ENCODE measurements around the gene RTEL1.
"Not testable (repeated sequence)": the region's sequence is repeated elsewhere in the genome, so short reads cannot be mapped to it uniquely, and the experiment has no call there.

The RTEL1 gene

DNA sequence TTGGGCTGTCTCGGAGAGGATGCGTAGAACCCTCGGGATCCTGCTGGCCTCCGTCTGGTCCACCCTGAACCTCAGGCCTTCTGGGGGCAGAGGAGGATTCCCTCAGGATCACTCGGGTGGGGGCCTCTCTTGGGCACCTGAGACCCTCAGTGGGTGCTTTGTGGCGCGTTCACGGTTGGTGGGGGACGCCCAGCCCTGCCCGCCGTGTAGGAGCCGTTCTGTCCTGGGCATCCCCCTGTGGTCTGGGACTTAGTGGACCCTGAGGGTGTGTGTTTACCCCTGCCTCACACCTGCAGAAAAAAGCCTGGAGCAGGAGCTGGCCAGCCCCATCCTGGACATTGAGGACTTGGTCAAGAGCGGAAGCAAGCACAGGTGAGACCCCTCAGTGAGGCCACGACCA is 7.6 kb downstream of the RTEL1 start:
- in situ Hi-C loops (cut with HindIII; ENCODE audit: low sequenced_read_pairs): loop anchor here (10.0 kb wide), 1 partner anchor 131 kb away; the partner anchor contains the start of gene PTK6
- no peak for TF ChIP-seq CTCF (IDR thresholded peaks at IDR 0.05; ENCODE audit: low read depth, low read length, missing control alignments)
- no peak overlapping the region for H3K4me3 ChIP-seq (ENCODE audit: low read depth, low read length)
- DNase-seq (ENCODE audit: low read depth): no peak

GRCh38 chr20:63667858-63668257 is 9.7 kb downstream of the RTEL1 start:
- in situ Hi-C loops (cut with HindIII; ENCODE audit: low sequenced_read_pairs): loop anchor here (10.0 kb wide), 1 partner anchor 133 kb away; the partner anchor contains the start of gene PTK6

DNA sequence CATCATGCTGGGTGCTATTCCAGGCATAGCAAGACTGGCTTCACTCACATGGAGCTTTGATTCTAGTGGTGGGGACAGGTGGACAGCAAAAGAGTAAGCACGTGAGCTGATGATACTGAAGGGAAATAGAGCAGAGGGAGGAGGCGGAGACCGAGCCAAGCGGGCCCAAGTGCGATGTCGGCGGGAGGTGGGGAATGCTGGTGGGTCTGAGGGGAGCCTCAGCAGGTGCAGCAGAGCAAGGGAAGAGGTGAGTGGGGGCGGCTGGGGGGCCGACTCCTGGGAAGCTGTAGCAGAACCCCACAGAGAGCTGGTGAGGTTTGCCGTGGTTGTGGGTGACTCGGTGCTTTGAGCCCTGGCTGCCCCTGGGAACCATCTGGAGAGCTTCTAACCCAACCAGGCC is 10.2 kb downstream of the RTEL1 start:
- no peak for TF ChIP-seq CTCF (IDR thresholded peaks at IDR 0.05; ENCODE audit: low read depth, low read length, missing control alignments)
- no peak for DNase-seq (ENCODE audit: low read depth)
- no peak overlapping the region for H3K4me3 ChIP-seq (ENCODE audit: low read depth, low read length)
- in situ Hi-C loops (cut with HindIII; ENCODE audit: low sequenced_read_pairs): loop anchor here (10.0 kb wide), 1 partner anchor 134 kb away; the partner anchor contains the start of gene PTK6

More at GRCh38 chr20:63667858-63668257, 9.7 kb downstream of the RTEL1 start:
- no peak for DNase-seq (ENCODE audit: low read depth)
- no peak for TF ChIP-seq CTCF (IDR thresholded peaks at IDR 0.05; ENCODE audit: low read depth, low read length, missing control alignments)
- H3K4me3 ChIP-seq (ENCODE audit: low read depth, low read length): no peak overlapping the region

GRCh38 chr20:63671695-63672094 is 13.6 kb downstream of the RTEL1 start:
- DNase-seq (ENCODE audit: low read depth); in situ Hi-C loops (cut with HindIII; ENCODE audit: low sequenced_read_pairs); H3K4me3 ChIP-seq (ENCODE audit: low read depth, low read length): not testable (repeated sequence)

- no peak for TF ChIP-seq CTCF (IDR thresholded peaks at IDR 0.05; ENCODE audit: low read depth, low read length, missing control alignments)
- H3K4me3 ChIP-seq (ENCODE audit: low read depth, low read length): no peak overlapping the region
- in situ Hi-C loops (cut with HindIII; ENCODE audit: low sequenced_read_pairs): no loop called here
- DNase-seq (ENCODE audit: low read depth): no peak
Observed at GRCh38 chr20:63672666-63673065, 14.6 kb downstream of the RTEL1 start.

- H3K4me3 ChIP-seq (ENCODE audit: low read depth, low read length): no peak overlapping the region
- no peak for TF ChIP-seq CTCF (IDR thresholded peaks at IDR 0.05; ENCODE audit: low read depth, low read length, missing control alignments)
- no peak for DNase-seq (ENCODE audit: low read depth)
- in situ Hi-C loops (cut with HindIII; ENCODE audit: low sequenced_read_pairs): no loop called here
Observed at GRCh38 chr20:63673951-63674350, 15.8 kb downstream of the RTEL1 start.

DNA sequence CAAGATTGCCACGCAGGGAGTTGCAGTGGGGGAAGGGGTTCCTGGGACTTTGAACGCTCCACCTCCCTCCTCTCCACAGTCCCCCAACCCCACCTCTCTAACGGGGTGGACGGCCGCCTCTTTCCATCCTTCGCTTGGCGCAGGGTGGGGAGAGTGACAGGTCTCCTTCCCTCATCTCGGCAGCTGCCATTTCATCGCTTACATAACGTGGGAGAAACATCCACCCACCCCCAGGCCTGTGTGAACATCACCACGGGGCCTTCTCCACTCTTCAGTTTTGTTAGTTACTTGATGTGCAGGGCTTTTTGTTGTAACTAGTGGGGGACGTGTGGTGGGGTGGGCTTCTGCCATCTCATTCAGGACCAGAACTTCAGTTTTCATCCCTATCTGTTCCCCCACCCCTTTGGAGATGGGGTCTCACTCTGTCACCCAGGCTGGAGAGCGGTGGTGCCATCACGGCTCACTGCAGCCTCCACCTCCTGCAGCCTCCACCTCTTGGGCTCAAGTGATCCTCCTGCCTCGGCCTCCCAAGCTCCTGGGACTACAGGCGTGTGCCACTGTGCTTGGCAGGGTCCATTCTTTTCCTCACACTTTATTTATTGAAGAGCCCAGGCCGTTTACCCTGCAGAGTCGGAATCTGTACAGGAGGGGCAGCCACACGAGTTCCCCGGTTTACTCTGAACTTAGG is 17.7 kb downstream of the RTEL1 start:
- TF ChIP-seq CTCF (IDR thresholded peaks at IDR 0.05; ENCODE audit: low read depth, low read length, missing control alignments): no peak
- no peak for DNase-seq (ENCODE audit: low read depth)
- in situ Hi-C loops (cut with HindIII; ENCODE audit: low sequenced_read_pairs): no loop called here

More for the DNA sequence above, 17.7 kb downstream of the RTEL1 start:
- no peak overlapping the region for H3K4me3 ChIP-seq (ENCODE audit: low read depth, low read length)

Data from astrocyte of the cerebellum (primary cell).